Neutrophil (primary cell): ENCODE data around the gene NFKB1.

ENCODE experiments used
- H3K27ac ChIP-seq: fragments of 200-600 bp; sonication (generic); 2 replicates; pipeline ENCODE4 v1.5.1; 2016; ENCODE audit warnings: mild to moderate bottlenecking, moderate library complexity
- H3K27me3 ChIP-seq: fragments of 200-600 bp; sonication (generic); 2 replicates; pipeline ENCODE4 v1.6.0; 2016; ENCODE audit warnings: mild to moderate bottlenecking
- H3K36me3 ChIP-seq: fragments of 200-600 bp; sonication (generic); 2 replicates; pipeline ENCODE4 v1.5.1; 2017
- H3K4me1 ChIP-seq, 2 experiments: fragments of 200-600 bp in 1 of 2; sonication (generic) in 1 of 2; 1 replicate in 1 of 2; 2 replicates in 1 of 2; pipeline versions ENCODE4 v1.5.1 to v1.6.1; 2013 to 2016; ENCODE audit warnings: low read depth in 1 of 2, low read length in 1 of 2, mild to moderate bottlenecking in 1 of 2, moderate library complexity in 1 of 2; ENCODE audit not compliant: control insufficient read depth in 1 of 2, insufficient read depth in 1 of 2
- H3K4me3 ChIP-seq, 2 experiments: fragments of 200-600 bp in 1 of 2; sonication (generic) in 1 of 2; 1 replicate in 1 of 2; 2 replicates in 1 of 2; pipeline ENCODE4 v1.5.1; 2013 to 2016; ENCODE audit warnings: low read depth in 1 of 2, low read length in 1 of 2, mild to moderate bottlenecking in 1 of 2, moderate library complexity in 1 of 2
- H3K9me3 ChIP-seq: fragments of 200-600 bp; sonication (generic); 2 replicates; pipeline ENCODE4 v1.5.1; 2016
- CTCF ChIP-seq: fragments of 200-600 bp; sonication (generic); IDR thresholded peaks from 2 replicates; pipeline ENCODE4 v1.5.1; 2016; ENCODE audit warnings: antibody characterized with exemption

Gene NFKB1

GRCh38 chr4:102589743-102590142 is 88.6 kb downstream of the NFKB1 start:
- no peaks in the 10 kb centered on the region for H3K4me1 ChIP-seq
- no peak overlapping the region for H3K27ac ChIP-seq
- H3K4me3 ChIP-seq, result no peak overlapping the region
- H3K36me3 ChIP-seq, result peaks cover 50% of the 10 kb centered on the region
- TF ChIP-seq CTCF, result no peak
- H3K9me3 ChIP-seq, result no peaks in the 10 kb centered on the region
- no peaks in the 10 kb centered on the region for H3K27me3 ChIP-seq

GRCh38 chr4:102592256-102592655 is 91.1 kb downstream of the NFKB1 start:
- Histone ChIP-seq H3K27me3 (no peaks in the 10 kb centered on the region), H3K4me1 (no peaks in the 10 kb centered on the region), H3K27ac (no peak overlapping the region), H3K9me3 (no peaks in the 10 kb centered on the region), H3K4me3 (no peak overlapping the region), H3K36me3 (peaks cover 50% of the 10 kb centered on the region)
- TF ChIP-seq CTCF, result no peak

- Histone ChIP-seq H3K4me1 (no peaks in the 10 kb centered on the region), H3K27ac (no peak overlapping the region), H3K4me3 (no peak overlapping the region), H3K36me3 (peaks cover 50% of the 10 kb centered on the region), H3K9me3 (no peaks in the 10 kb centered on the region), H3K27me3 (no peaks in the 10 kb centered on the region)
- TF ChIP-seq CTCF, result no peak
Observed at GRCh38 chr4:102593147-102593546, 92.0 kb downstream of the NFKB1 start.

GRCh38 chr4:102594000-102594399 is 92.8 kb downstream of the NFKB1 start:
- no peak for TF ChIP-seq CTCF
- Histone ChIP-seq H3K4me1 (no peaks in the 10 kb centered on the region), H3K27ac (no peak overlapping the region), H3K27me3 (no peaks in the 10 kb centered on the region), H3K4me3 (no peak overlapping the region), H3K9me3 (no peaks in the 10 kb centered on the region), H3K36me3 (peaks cover 57% of the 10 kb centered on the region)

- H3K4me3 ChIP-seq, result no peak overlapping the region
- H3K9me3 ChIP-seq, result no peaks in the 10 kb centered on the region
- no peaks in the 10 kb centered on the region for H3K27me3 ChIP-seq
- peaks cover 75% of the 10 kb centered on the region for H3K36me3 ChIP-seq
- H3K27ac ChIP-seq, result no peak overlapping the region
- TF ChIP-seq CTCF, result no peak
- H3K4me1 ChIP-seq, result no peaks in the 10 kb centered on the region
Observed at GRCh38 chr4:102596532-102596931, 95.4 kb downstream of the NFKB1 start.
